K562 (cell line): ENCODE results near the gene UBE2E3. TPM values are rescaled to one million over a fixed set of nuclear protein-coding genes. Genes with fewer than 3 reads are reported as not detected.
A peak's percentile ranks its signal among the peaks of the same experiment; 100 is the strongest.

Experiments used
- ATAC-seq: fragments of 200-7000 bp; cut with Tn5 transposase; 3 replicates; pipeline ENCODE4 v1.9.1; 2020; ENCODE audit warnings: moderate library complexity
- BruUV-seq: library from RNA; stranded (reverse); fragments of 400-500 nt; replicated peaks from 2 replicates; lab custom pipeline; 2021; lab: Mats Ljungman, UMichigan
- CTCF ChIA-PET: fragments of 300-600 bp; formaldehyde crosslinking; extraction: SDS; loops from one replicate; lab custom pipeline; 2021; ENCODE audit warnings: low intra/inter-chr PET ratio; lab: Yijun Ruan, JAX
- POLR2A ChIA-PET: fragments of 300-600, 350-650 bp; sonication (Branson Sonifier 250); formaldehyde crosslinking; extraction: SDS; loops from one replicate; lab custom pipeline; 2021; ENCODE audit warnings: antibody characterized with exemption, inconsistent platforms; lab: Yijun Ruan, JAX
- DNase-seq, 4 experiments: peaks; one replicate each; pipeline versions ENCODE4 v3.0.0 to v3.0.0-alpha.2; 2011 to 2018; ENCODE audit warnings: low spot score in 3 of 4, mixed read lengths in 3 of 4; ENCODE audit errors: extremely low read depth in 1 of 4
- FAIRE-seq: peaks from 2 replicates; lab custom pipeline; 2011; peaks lifted over from hg19 to GRCh38; lab: Jason Lieb, UNC
- H2AFZ ChIP-seq: 2 replicates; pipeline ENCODE4 v1.6.0; 2011; ENCODE audit warnings: low read depth, low read length, control low read depth, inconsistent platforms
- H3K27ac ChIP-seq: fragments of 200-600 bp; 3 replicates; pipeline ENCODE4 v1.8.0; 2011; ENCODE audit warnings: low read depth, mild to moderate bottlenecking, control low read depth, inconsistent platforms, low read length, moderate library complexity, mixed read lengths; ENCODE audit errors: extremely low read depth
- H3K27me3 ChIP-seq, 2 experiments: fragments of 300-600 bp in 1 of 2; 2 replicates in 1 of 2; 3 replicates in 1 of 2; pipeline versions ENCODE4 v1.6.0 to v1.8.0; 2011; ENCODE audit warnings: inconsistent platforms in 2 of 2, low read length in 2 of 2, mild to moderate bottlenecking in 1 of 2, mixed read lengths in 1 of 2, moderate library complexity in 1 of 2; ENCODE audit not compliant: control insufficient read depth in 2 of 2, insufficient read depth in 2 of 2
- H3K36me3 ChIP-seq: fragments of 300-600 bp; 3 replicates; pipeline ENCODE4 v1.8.0; 2011; ENCODE audit warnings: mild to moderate bottlenecking, low read length, inconsistent platforms; ENCODE audit not compliant: control insufficient read depth, insufficient read depth
- H3K4me1 ChIP-seq, 2 experiments: fragments of 200-600 bp in 1 of 2; replicated peaks in 1 of 2; 2 replicates in 1 of 2; 3 replicates in 1 of 2; pipeline versions ENCODE4 v1.5.1 to v1.8.0; 2011; ENCODE audit warnings: inconsistent platforms in 2 of 2, low read length in 2 of 2, mild to moderate bottlenecking in 1 of 2, mixed read lengths in 1 of 2, moderate library complexity in 1 of 2; ENCODE audit not compliant: control insufficient read depth in 2 of 2, insufficient read depth in 2 of 2
- H3K4me2 ChIP-seq: 2 replicates; pipeline ENCODE4 v1.6.1; 2011; ENCODE audit warnings: low read length, control low read depth, inconsistent platforms, mixed read lengths; ENCODE audit not compliant: insufficient read depth
- H3K4me3 ChIP-seq: fragments of 200-600 bp; sonication (generic), shearing (Covaris generic); 2 replicates; pipeline ENCODE4 v1.5.1; 2016; ENCODE audit warnings: control low read depth, inconsistent platforms
- H3K79me2 ChIP-seq: fragments of 200-600 bp; 3 replicates; pipeline ENCODE4 v1.8.0; 2011; ENCODE audit warnings: low read length, inconsistent platforms; ENCODE audit not compliant: control insufficient read depth, insufficient read depth
- H3K9ac ChIP-seq, 2 experiments: 2 replicates each; pipeline versions ENCODE4 v1.6.0 to v1.6.1; 2011; ENCODE audit warnings: low read depth in 2 of 2, low read length in 2 of 2, control low read depth in 1 of 2, inconsistent platforms in 1 of 2, mild to moderate bottlenecking in 1 of 2, mixed read lengths in 1 of 2; ENCODE audit not compliant: insufficient read depth in 1 of 2
- H3K9me1 ChIP-seq: one replicate; pipeline ENCODE4 v1.6.0; 2011; ENCODE audit warnings: inconsistent platforms, mild to moderate bottlenecking, low read length, moderate library complexity; ENCODE audit not compliant: control insufficient read depth, insufficient read depth
- H3K9me3 ChIP-seq: replicated peaks from 2 replicates; pipeline ENCODE4 v1.5.1; 2011; ENCODE audit warnings: low read depth, low read length, inconsistent platforms; ENCODE audit not compliant: control insufficient read depth, insufficient read depth
- H4K20me1 ChIP-seq: replicated peaks from 2 replicates; pipeline ENCODE4 v1.6.1; 2011; ENCODE audit warnings: low read length, inconsistent platforms, mixed read lengths; ENCODE audit not compliant: control insufficient read depth, insufficient read depth
- EHMT2 ChIP-seq: fragments of 450-650 bp; IDR thresholded peaks from 2 replicates; pipeline ENCODE4 v1.6.1; 2018; ENCODE audit warnings: antibody characterized with exemption
- MCM5 ChIP-seq: fragments of 450-650 bp; IDR thresholded peaks from 2 replicates; pipeline ENCODE4 v1.6.1; 2016; ENCODE audit warnings: low read depth
- TRIM28 ChIP-seq: fragments of 450-650 bp; IDR thresholded peaks from 2 replicates; pipeline ENCODE4 v1.6.1; 2017
- WGBS: fragments of 100-300 bp; shearing (Covaris generic); methylation state at CpG from one replicate; pipeline ENCODE4 v1.1.6; 2016; ENCODE audit warnings: low coverage, mixed read lengths; ENCODE audit not compliant: insufficient coverage; ENCODE audit errors: missing lambda C conversion rate; 5-methylcytosine and 5-hydroxymethylcytosine counted together
- in situ Hi-C: fragments of 300-500 bp; cut with MboI; formaldehyde crosslinking; loops from 4 replicates; pipeline ENCODE4 v1.15.0; 2018; ENCODE audit warnings: inconsistent platforms, mixed read lengths
- intact Hi-C: fragments of 100-400 bp; cut with micrococcal nuclease; formaldehyde crosslinking; loops from 2 replicates; pipeline ENCODE4 v1.14.2; 2022
- polyA plus RNA-seq, 8 experiments: library from polyadenylated mRNA; depleted of rRNA in 4 of 8; stranded (reverse) in 5 of 8; unstranded in 3 of 8; fragments of >200 nt; fragmentation: Nextera tagmentation in 2 of 8; fragmentation: Illumina TruSeq in 1 of 8; extraction: Ambion mirVana in 2 of 8; extraction: Trizol in 1 of 8; gene quantifications; 2 replicates each; pipeline versions ENCODE4 v1.2.1 to v1.2.3, GENCODE V29; 2011 to 2014; ENCODE audit warnings: inconsistent platforms in 1 of 8, missing spikeins in 1 of 8
- total RNA-seq, 7 experiments: library from RNA; depleted of rRNA in 6 of 7; stranded (reverse); fragments of >200 nt in 6 of 7; fragmentation: Illumina TruSeq in 2 of 7; extraction: Trizol in 2 of 7; gene quantifications; 2 replicates each; pipeline versions ENCODE4 v1.2.1 to v1.2.3, GENCODE V29; 2011 to 2021; ENCODE audit warnings: low replicate concordance in 1 of 7
- TF ChIP-seq, protein P1 (sequence below), 2 experiments: fragments of 450-650 bp; formaldehyde crosslinking in 1 of 2; IDR thresholded peaks; 2 replicates each; pipeline versions ENCODE4 v1.4.0 to v1.6.1; 2014 to 2020; ENCODE audit warnings: mild to moderate bottlenecking in 2 of 2, borderline replicate concordance in 1 of 2, low read depth in 1 of 2

UBE2E3 gene
- total and polyA plus RNA-seq, 9 of the 15 experiments (the other 6 are each of a cell fraction or from before 2014, with no cell fraction given): 58.2 to 173 (median 78.0) TPM

DNA sequence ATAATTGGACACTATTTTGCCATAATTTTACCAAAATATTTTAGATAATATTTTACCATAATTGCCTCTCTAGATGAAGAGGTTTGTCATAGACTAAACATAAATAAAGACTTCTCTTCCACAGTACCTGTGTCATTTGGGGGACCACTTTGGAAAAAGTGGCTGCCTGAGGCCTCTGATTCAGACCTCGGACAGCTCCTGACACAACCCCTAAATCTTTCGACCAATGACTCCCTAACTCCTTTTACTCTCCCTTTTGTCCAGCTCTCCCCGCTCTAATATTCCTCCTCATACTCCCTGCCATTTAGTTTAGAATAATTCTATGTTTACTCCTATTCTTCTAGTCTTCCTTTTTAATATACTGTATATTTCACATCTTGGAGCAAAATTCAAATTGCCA lies 36.0 kb upstream of the UBE2E3 start:
- Histone ChIP-seq H3K27me3 (no peaks in the 10 kb centered on the region), H3K9me3 (no peaks in the 10 kb centered on the region), H3K4me1 (no peaks in the 10 kb centered on the region), H3K36me3 (no peaks in the 10 kb centered on the region), H4K20me1 (no peaks in the 10 kb centered on the region), H3K4me3 (no peak overlapping the region), H2AFZ (no peak overlapping the region), H3K9ac (no peak overlapping the region), H3K9me1 (no peaks in the 10 kb centered on the region), H3K27ac (no peak overlapping the region), H3K4me2 (no peak overlapping the region), H3K79me2 (no peaks in the 10 kb centered on the region)
- ChIA-PET CTCF (no interaction called here), POLR2A (no interaction called here)
- no peak for FAIRE-seq
- 10% methylated on average over 3 of the region's 3 CpGs for WGBS
- TF ChIP-seq, protein P1, sequence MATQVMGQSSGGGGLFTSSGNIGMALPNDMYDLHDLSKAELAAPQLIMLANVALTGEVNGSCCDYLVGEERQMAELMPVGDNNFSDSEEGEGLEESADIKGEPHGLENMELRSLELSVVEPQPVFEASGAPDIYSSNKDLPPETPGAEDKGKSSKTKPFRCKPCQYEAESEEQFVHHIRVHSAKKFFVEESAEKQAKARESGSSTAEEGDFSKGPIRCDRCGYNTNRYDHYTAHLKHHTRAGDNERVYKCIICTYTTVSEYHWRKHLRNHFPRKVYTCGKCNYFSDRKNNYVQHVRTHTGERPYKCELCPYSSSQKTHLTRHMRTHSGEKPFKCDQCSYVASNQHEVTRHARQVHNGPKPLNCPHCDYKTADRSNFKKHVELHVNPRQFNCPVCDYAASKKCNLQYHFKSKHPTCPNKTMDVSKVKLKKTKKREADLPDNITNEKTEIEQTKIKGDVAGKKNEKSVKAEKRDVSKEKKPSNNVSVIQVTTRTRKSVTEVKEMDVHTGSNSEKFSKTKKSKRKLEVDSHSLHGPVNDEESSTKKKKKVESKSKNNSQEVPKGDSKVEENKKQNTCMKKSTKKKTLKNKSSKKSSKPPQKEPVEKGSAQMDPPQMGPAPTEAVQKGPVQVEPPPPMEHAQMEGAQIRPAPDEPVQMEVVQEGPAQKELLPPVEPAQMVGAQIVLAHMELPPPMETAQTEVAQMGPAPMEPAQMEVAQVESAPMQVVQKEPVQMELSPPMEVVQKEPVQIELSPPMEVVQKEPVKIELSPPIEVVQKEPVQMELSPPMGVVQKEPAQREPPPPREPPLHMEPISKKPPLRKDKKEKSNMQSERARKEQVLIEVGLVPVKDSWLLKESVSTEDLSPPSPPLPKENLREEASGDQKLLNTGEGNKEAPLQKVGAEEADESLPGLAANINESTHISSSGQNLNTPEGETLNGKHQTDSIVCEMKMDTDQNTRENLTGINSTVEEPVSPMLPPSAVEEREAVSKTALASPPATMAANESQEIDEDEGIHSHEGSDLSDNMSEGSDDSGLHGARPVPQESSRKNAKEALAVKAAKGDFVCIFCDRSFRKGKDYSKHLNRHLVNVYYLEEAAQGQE (IDR thresholded peaks at IDR 0.05; ENCODE audit: borderline replicate concordance): peak; percentile 61
- TF ChIP-seq, protein P1 (CRISPR knock-in tag; IDR thresholded peaks at IDR 0.05; ENCODE audit: low read depth): no peak
- peak; percentile 66; the same call in 1 of the 2 replicates for TF ChIP-seq EHMT2
- TF ChIP-seq TRIM28: no peak
- TF ChIP-seq MCM5: no peak
- no peak for DNase-seq
- BruUV-seq: no TSS peak
- intact Hi-C loops (no loop called here), in situ Hi-C loops (no loop called here)
- ATAC-seq: no peak
